Measurements from ENCODE around the gene NBDY.
A peak's percentile ranks its signal among the peaks of the same experiment; 100 is the strongest.
"Not testable (repeated sequence)": the region's sequence is repeated elsewhere in the genome, so short reads cannot be mapped to it uniquely, and the experiment has no call there.

The NBDY gene

DNA sequence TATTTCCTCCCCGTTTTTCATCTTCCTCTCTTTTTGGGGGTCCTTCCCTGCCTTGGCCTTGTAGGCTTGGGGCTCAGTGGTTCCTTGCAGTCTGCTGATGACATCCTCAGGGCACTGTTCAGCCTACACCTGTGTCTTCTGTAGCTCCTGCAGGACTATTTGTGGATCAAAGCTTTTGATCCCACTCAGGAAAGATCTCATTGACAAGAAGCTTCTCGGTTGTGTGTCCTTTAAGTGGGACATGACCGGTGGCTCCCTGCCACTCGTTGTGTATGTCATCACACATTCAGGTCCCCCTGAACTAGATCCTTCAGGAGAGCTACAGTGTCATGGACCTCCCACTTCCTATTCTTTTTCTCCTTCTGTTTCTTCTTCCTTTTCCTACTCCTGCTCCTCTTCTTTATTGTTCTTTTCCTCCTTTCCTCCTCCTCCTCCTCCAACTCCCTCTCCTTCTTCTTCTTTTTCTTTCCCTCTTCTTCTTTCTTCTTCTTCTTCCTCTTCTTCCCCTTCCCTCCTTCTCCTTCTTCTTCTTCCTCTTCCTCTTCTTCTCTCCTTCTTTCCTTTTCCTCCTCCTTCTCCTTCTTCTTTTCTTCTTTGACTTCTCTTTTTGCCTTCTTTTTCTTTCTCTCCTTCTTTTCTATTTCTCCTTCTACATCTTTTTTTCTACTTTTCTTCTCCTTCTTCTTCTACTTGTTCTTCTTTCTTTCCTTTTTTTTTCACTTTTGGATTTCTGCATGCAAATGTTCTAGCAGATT, 67.8 kb downstream of the NBDY start:
- DNase-seq (ENCODE audit: low read depth, low spot score), result no peak
- H3K4me3 ChIP-seq (ENCODE audit: low read length), result no peak overlapping the region

DNA sequence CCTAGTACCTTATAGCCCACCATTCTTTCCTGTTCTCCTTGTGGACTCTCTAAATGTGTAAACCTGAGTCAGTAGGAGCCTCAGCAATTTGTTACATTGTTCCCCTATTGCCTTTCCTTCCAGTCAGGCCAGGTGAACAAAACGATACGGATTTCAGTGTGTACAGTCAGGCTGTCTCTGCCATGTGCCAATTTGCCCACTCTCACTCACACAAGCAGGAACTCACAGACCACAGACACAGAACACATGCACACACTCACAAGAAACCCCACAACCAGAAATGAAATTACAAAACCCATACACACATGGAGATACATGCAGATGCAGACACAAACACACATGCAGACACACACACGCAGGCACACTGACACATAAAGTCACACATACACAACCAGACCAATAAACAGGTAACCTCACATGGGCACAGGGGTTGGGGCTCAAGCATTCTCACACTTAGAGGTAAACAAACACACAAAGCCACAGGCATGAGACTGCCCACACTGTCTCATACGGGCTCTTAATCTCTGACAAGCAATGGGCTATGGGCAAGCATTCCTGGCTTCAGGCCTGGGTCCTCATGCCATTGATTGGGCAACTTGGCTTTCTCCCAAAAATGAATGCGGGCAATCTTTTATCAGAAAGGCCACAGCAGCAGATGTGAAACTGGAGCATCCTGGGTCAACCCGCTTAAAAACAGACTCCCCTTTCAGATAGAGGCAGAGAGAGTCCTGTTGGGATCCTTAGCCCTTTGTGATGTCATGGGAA, 68.7 kb downstream of the NBDY start:
- no peak overlapping the region for H3K4me3 ChIP-seq (ENCODE audit: low read length)
- no peak for DNase-seq (ENCODE audit: low read depth, low spot score)

DNA sequence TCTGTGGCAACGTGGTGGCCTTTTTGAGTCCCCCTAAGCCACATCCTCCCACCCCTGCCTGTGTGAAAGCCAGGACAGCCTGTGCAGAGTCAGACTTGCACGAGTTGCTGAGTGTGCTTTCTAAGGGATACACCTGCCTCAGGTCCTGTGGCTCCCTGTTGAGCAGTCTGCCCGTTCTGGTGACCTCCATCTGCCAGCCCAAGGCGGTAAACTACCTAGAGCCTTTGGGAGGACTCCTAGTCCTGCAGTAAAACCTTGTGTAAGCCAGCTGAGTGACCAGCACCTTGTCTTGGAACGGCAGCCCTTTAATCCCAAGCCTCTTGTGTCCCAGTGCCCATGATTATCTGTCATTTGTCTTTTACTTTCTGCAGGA, 69.3 kb downstream of the NBDY start:
- DNase-seq (ENCODE audit: low read depth, low spot score), result no peak
- no peak overlapping the region for H3K4me3 ChIP-seq (ENCODE audit: low read length)

DNA sequence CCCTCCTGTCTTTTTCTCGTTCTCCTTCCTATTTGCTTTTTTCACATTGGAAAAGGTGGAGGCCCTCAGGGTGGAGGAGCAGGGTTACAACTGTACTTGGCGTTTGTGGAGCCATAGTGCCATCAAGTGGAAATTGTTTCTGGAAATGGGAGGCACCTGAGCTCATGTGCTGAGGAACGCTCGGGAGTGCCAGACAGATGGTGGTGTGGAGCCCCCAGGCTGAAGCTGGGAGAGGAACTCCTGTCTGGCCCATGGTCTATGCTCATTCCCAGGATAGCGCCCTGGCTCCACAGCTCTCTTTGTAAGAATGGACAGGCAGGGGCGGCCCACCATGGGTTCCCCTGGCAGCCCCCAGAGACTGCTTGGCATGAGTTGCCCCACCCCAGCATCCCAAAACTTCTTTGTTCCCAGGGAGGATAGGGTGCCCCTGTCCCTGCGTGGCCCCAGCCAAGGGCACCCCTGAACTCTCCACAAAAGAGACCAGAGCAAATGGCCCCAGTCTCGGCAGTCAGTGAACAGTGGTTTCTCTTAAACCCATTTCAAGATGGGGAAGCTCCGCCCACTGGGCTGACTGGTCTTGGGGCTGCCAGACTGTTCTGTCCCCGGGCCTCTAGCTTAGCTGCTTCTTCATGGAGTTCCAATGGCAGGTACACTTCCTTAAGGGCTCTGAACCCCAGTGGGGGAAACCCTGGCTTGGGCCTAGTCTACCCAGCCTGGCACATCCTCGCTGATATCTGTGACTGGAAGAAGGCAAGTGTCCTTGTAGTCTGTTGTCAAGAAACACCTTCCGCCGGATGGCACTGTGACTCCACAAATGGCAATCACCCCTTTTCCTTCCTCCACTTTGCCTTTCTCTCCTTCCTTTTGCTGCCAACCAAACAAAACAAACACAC, 70.1 kb downstream of the NBDY start:
- no peak overlapping the region for H3K4me3 ChIP-seq (ENCODE audit: low read length)
- no peak for DNase-seq (ENCODE audit: low read depth, low spot score)

DNA sequence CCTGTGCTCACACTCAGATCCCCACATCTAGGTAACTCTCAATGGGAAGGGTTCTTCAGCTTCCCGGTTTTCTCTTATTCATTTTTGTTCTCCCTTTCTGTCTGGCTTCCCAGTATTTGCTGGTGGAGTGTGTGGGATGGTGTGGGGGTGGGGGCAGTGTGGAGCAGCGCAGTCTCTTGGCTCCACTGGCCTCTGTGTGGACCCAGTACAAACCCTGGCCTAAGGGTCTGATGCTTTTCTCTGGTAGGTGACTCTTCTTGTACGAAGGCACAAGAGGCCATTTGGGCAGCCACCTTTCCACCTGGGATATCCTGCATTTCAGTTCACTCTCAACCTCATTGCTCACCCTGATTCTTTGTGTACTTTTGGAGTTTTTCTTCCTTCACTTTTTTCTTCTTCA, 71.3 kb downstream of the NBDY start:
- no peak overlapping the region for H3K4me3 ChIP-seq (ENCODE audit: low read length)
- DNase-seq (ENCODE audit: low read depth, low spot score), result no peak

DNA sequence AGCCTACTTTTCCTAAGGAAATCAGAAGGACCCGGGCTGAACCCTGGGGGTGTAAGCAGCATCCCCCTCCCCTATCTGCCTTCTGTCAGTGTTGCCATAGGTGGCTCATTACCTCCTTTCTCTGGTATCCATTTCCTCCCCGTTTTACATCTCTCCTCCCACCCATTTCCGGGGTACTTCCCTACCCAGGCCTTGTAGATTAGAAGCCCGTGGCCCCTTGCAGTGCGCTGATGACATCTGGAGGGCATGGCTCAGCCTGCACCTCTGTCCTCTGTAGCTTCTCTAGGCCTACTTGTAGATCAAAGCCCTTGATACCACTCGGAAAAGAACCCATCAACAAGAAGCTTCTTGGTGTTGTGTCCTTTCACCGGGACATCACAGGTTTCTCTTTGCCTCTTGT, 71.8 kb downstream of the NBDY start:
- DNase-seq (ENCODE audit: low read depth, low spot score), result peak; percentile 60
- no peak overlapping the region for H3K4me3 ChIP-seq (ENCODE audit: low read length)

DNA sequence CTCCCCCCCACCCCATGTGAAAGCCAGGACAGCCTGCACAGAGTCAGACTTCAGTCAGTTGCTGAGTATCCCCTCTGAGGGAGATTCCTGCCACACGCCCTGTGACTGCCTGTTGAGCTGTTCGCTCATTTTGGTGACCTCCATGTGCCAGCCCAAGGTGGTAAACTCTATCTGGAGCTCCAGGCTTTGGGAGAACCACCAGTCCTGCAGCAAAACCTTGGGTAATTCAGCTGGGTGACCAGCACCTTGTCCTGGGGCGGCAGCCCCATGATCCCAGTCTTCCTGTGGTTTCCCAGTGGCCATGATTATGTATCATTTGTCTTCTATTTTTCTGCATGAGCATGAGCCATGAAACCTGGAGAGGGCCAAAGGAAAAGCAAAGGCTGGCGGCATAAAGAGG, 73.4 kb downstream of the NBDY start:
- DNase-seq (ENCODE audit: low read depth, low spot score), result no peak
- H3K4me3 ChIP-seq (ENCODE audit: low read length), result no peak overlapping the region

DNA sequence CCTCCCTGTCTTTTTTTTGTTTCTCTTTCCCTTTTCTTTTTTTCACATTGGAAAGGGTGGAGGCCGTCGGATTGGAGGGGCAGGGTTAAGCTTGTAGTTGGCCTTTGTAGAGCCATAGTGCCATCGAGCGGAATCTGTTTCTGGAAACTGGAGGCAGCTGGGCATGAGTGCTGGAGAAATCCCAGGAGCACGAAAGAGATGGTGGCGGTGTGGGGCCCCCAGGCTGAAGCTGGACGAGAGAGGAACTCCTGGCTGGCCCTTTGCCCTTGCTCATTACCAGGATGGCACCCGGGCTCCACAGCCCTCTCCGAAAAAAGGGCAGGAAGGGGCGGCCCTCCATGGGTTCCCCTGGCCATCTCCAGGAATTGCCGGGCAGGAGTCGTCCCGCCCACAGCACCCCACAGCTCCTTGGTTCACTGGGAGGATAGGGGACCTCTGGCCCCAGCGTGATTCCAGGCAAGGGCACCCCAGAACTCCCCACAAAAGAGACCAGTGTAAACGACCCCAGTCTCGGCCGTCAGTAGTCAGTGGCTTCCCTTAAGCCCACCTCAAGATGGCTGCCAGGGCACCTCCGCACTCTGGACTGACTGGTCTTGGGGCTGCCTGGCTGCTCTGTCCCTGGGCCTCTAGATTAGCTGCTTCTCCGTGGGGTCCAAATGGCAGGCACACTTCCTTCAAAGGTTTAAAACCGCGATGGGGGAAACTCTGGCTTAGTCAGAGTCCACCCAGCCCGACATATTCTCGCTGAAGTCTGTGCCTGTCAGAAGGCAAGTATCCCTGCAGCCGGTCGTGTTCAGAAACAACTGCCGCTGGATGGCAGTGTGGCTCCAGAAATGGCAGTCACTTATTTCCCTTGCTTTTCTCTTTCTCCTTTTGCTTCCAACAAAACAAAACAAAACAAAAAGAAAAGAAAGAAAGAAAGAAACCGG, 74.1 kb downstream of the NBDY start:
- no peak overlapping the region for H3K4me3 ChIP-seq (ENCODE audit: low read length)
- DNase-seq (ENCODE audit: low read depth, low spot score), result no peak

DNA sequence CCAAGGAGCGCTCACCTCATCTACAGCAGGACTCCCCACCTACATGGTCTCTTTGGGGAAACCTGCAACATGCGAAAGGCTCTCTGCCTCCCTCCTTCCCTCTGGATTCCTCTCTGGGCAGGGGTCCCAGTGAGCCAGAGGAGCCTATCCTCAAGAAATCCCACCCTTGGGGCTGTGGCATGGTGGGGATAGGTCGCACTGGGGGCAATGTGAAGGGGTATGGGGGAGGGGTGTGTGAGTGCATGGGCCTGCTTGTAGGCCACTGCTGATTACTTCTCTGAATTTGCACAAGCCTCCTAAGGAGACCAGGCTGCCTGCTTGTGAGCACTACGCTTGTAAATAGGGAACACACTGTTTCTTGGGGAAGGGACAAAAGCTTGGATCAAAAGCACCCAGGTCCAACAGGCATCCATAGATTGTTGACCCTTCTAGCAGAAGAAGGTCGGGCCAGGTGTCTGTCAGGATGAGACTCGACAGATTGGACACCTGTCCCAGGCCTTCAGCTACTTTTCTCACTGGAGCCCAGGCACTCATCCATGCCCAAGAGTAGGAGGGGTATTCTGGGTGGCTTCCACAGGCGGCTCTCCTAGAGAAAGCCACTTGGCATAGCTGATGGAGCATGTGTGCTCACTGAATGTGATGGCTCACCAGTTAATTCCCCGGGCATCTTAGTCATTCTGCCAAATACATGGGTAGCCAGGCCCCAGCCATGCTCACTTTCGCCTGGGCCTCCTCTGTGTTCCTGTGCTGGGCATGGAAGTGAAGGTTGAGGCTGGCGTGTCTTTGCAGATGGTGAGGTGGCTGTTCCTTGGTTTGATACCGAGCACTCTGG, 75.0 kb downstream of the NBDY start:
- no peak for DNase-seq (ENCODE audit: low read depth, low spot score)
- no peak overlapping the region for H3K4me3 ChIP-seq (ENCODE audit: low read length)

DNA sequence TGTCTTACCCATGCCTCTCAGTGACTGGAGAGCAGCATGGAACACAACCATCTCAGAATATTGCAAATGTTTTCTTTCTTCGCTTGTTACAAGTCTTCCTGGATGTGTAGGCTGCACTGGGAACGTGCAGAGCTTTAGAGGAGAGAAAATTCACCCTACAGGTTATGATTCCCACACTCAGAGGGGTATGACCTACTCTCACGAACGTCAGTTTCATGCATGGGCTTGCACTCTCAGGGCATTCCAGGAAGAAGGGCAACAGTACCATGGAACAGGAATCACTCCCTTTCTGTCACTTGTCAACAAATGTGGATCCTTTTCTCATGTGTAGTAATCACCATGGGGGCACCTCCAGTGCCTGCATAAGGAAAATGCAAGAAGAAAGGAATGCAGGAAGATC, 75.8 kb downstream of the NBDY start:
- H3K4me3 ChIP-seq (ENCODE audit: low read length), result no peak overlapping the region
- no peak for DNase-seq (ENCODE audit: low read depth, low spot score)

DNA sequence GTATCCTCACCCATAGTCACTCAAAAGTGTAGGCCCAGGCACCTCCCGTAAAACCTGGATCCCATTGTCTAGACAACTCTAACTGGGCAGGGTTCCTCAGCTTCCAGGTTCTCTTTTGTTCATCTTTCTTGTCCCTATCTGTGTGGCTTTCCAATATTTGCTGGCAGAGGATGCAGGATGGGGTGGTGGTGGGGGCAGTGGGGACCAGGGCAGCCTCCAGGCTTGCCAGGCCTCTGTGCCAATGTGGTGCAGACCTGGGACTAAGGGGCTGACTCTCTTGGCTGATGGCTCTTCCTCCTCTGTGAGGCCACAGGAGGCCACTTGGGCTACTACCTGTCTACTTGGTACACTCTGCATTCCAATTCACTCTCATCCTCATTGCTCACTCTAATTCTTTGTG, 76.4 kb downstream of the NBDY start:
- no peak for DNase-seq (ENCODE audit: low read depth, low spot score)
- no peak overlapping the region for H3K4me3 ChIP-seq (ENCODE audit: low read length)

DNA sequence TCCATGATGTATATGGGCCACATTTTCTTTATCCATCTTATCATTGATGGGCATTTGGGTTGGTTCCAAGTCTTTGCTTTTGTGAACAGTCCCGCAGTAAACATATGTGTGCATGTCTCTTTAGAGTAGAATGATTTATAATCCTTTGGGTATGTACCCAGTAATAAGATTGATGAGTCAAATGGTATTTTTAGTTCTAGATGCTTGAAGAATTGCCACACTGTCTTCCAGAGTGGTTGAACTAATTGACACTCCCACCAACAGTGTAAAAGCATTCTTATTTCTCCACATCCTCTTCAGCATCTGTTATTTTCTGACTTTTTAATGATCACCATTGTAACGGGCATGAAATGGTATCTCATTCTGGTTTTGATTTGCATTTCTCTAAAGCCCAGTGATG, 77.1 kb downstream of the NBDY start:
- not testable (repeated sequence) for DNase-seq (ENCODE audit: low read depth, low spot score); H3K4me3 ChIP-seq (ENCODE audit: low read length)

DNA sequence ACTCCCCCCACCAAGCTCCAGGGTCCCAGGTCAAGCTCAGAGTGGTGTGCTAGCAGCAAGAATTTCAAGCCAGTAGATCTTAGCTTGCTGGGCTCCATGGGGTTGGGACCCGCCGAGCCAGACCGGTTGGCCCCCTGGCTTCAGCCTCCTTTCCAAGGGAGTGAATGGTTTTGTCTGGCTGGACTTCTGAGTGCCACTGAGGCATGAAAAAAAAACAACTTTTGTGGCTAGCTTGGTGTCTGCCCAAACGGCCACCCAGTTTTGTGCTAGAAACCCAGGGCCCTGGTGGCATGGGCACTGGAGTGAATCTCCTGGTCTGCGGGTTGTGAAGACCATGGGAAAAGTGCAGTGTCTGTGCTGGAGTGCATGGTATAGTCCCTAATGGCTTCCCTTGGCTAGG, 82.6 kb downstream of the NBDY start:
- no peak for DNase-seq (ENCODE audit: low read depth, low spot score)
- H3K4me3 ChIP-seq (ENCODE audit: low read length), result no peak overlapping the region

DNA sequence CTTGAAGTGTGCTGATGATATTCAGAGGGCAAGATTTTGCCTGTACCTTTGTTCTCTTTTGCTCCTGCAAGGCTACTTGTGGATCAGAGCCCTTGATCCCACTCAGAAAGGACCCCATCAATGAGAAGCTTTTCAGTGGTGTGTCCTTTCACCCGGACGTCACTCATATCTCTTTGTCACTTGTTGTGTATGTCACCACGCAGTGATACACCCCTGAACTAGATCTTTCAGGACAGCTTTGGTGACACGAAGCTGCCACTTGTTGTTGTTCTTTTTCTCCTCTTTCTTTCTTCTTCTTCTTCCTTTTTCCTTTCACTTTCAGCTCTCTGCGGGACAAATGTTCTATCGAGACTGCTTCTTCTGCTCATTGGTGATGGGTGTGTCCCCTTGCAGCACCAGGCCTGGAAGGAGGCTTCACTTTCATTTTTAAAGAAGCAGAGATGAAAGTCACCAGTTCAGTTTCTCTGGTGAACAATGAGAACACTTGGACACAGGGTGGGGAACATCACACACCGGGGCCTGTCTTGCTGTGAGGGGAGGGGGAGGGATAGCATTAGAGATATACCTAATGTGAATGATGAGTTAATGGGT, 83.6 kb downstream of the NBDY start:
- DNase-seq (ENCODE audit: low read depth, low spot score), result peak; percentile 41
- H3K4me3 ChIP-seq (ENCODE audit: low read length), result no peak overlapping the region

DNA sequence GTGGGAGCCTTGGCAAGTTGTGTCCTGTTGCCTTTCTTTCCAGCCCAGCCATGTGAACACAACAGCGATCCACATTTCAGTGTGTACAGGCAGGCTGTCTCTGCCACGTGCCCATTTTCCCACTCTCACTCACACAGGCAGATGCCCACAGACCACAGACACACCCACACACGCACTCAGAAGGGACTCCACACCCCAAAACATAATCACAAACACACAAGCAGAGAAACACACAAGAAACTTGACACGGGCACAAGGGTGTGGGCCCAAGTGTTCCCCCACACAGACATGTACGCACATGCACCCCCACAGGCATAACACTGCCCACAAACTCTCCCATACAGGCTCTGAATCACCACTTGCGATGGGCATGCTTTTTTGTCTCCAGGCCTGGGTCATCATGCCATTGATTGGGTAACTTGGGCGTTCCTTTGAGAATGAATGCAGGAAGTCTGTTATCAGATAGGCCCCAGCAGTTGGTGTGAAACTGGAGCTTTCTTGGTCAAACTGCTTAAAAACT, 84.3 kb downstream of the NBDY start:
- peak overlapping the region; percentile 5; the same call in 1 of the 2 replicates for H3K4me3 ChIP-seq (ENCODE audit: low read length)
- peak; percentile 25 for DNase-seq (ENCODE audit: low read depth, low spot score)

DNA sequence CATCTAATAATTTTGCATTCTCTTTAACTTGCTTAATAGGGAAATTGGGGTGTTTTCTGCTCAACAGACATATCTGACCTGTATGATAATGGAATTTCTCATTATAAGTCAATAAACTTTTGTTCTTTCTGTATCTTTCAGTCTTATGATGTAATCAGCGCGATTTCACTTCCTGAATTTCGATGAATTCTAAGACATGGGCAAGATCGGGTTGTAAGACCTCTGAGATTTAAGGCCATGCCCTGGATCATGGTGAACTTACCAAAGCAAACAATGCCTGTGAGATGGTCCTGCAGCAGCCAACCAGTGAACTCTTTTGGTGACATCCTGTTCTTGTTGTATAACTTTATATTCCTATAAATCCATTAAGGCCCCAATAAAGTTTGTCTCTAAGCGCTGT, 88.1 kb downstream of the NBDY start:
- DNase-seq (ENCODE audit: low read depth, low spot score), result no peak
- no peak overlapping the region for H3K4me3 ChIP-seq (ENCODE audit: low read length)

DNA sequence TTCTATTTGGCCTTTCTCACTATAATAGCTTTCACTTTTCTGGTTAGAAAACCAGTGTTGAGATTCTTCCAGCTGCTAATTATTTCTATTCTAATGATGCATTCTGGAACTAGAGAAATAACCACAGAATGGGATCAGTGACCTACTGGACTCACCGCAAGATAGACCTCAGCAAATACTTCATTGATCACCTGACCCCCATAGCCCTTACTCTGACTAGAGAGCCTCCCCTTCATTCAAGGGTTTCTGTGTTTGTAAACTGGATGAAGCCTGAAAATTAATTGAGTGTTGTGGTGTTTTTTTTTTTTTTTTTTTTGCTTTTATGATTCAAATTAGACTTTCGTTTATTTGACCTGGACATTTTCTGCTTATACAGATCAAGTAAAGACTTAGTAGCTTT, 97.0 kb downstream of the NBDY start:
- no peak overlapping the region for H3K4me3 ChIP-seq (ENCODE audit: low read length)
- DNase-seq (ENCODE audit: low read depth, low spot score), result no peak

Data from Jurkat, Clone E6-1 (cell line).